ENCODE measurements around the gene GCK.

GRCh38 chr7:44143646-44144250, 45.5 kb downstream of the GCK start:
- no peak for TF ChIP-seq SUZ12 (IDR thresholded peaks at IDR 0.05)
- TF ChIP-seq PKNOX1 (IDR thresholded peaks at IDR 0.05): no peak
- TF ChIP-seq FOXK2 (IDR thresholded peaks at IDR 0.05): no peak
- TF ChIP-seq ZNF384 (IDR thresholded peaks at IDR 0.05): no peak
- TF ChIP-seq FOXA1 (IDR thresholded peaks at IDR 0.05): no peak
- TF ChIP-seq FOXM1 (IDR thresholded peaks at IDR 0.05; ENCODE audit: borderline replicate concordance): no peak
- TF ChIP-seq SP1 (IDR thresholded peaks at IDR 0.05): no peak
- no peak for TF ChIP-seq BHLHE40 (IDR thresholded peaks at IDR 0.05; ENCODE audit: borderline replicate concordance)
- no peak for TF ChIP-seq CTBP1 (IDR thresholded peaks at IDR 0.05; ENCODE audit: borderline replicate concordance)
- TF ChIP-seq ARNT (IDR thresholded peaks at IDR 0.05): no peak
- TF ChIP-seq L3MBTL2 (conservative IDR thresholded peaks at IDR 0.05): no peak
- TF ChIP-seq ELF4 (IDR thresholded peaks at IDR 0.05): no peak
- no peak for TF ChIP-seq NFRKB (IDR thresholded peaks at IDR 0.05)
